IMR-90 (cell line): ENCODE results near the gene SNX15. TPM values are rescaled to one million over a fixed set of nuclear protein-coding genes. Genes with fewer than 3 reads are reported as not detected.

Experiments used
- ATAC-seq: fragments of 200-7000 bp; cut with Tn5 transposase; 2 replicates; pipeline ENCODE4 v1.9.1; 2020; ENCODE audit warnings: low read depth, mild to moderate bottlenecking, moderate library complexity
- BruUV-seq: library from RNA; stranded (reverse); fragments of 400-500 nt; replicated peaks from 2 replicates; lab custom pipeline; 2021; lab: Mats Ljungman, UMichigan
- CTCF ChIA-PET: fragments of 300-600 bp; formaldehyde crosslinking; extraction: SDS; loops from one replicate; lab custom pipeline; 2021; ENCODE audit warnings: antibody characterized with exemption; lab: Yijun Ruan, JAX
- POLR2A ChIA-PET: fragments of 300-600 bp; sonication (Branson Sonifier 250); formaldehyde crosslinking; loops from one replicate; lab custom pipeline; 2022; ENCODE audit warnings: antibody characterized with exemption; ENCODE audit not compliant: unreplicated experiment; lab: Charles Lee
- DNase-seq: peaks from one replicate; pipeline ENCODE4 v3.0.0; 2013
- H2AFZ ChIP-seq: replicated peaks from 2 replicates; pipeline ENCODE3; 2013; ENCODE audit warnings: low read length, mild to moderate bottlenecking; ENCODE audit not compliant: poor library complexity
- H2AK5ac ChIP-seq: 2 replicates; pipeline ENCODE4 v1.6.1; 2013; ENCODE audit warnings: low read depth, low read length, inconsistent platforms
- H2AK9ac ChIP-seq: replicated peaks from 2 replicates; pipeline ENCODE3; 2013; ENCODE audit warnings: mild to moderate bottlenecking, low read depth, low read length, moderate library complexity; ENCODE audit not compliant: poor library complexity
- H2BK120ac ChIP-seq: 2 replicates; pipeline ENCODE4 v1.6.1; 2013; ENCODE audit warnings: low read depth, low read length, inconsistent platforms
- H2BK15ac ChIP-seq: 3 replicates; pipeline ENCODE4 v1.6.1; 2013; ENCODE audit warnings: low read depth, low read length, inconsistent platforms
- H2BK20ac ChIP-seq: 2 replicates; pipeline ENCODE4 v1.6.1; 2013; ENCODE audit warnings: low read depth, mild to moderate bottlenecking, inconsistent platforms, low read length, moderate library complexity
- H2BK5ac ChIP-seq: 2 replicates; pipeline ENCODE4 v1.6.1; 2013; ENCODE audit warnings: mild to moderate bottlenecking, low read depth, low read length, inconsistent platforms; ENCODE audit not compliant: poor library complexity, severe bottlenecking
- H3K14ac ChIP-seq: replicated peaks from 2 replicates; pipeline ENCODE4 v1.6.1; 2013; ENCODE audit warnings: low read depth, low read length, inconsistent platforms
- H3K18ac ChIP-seq: 2 replicates; pipeline ENCODE4 v1.6.1; 2013; ENCODE audit warnings: low read depth, low read length, control low read depth
- H3K23ac ChIP-seq: 2 replicates; pipeline ENCODE4 v1.6.1; 2013; ENCODE audit warnings: low read depth, low read length, inconsistent platforms
- H3K27ac ChIP-seq: 2 replicates; pipeline ENCODE4 v1.5.1; 2013; ENCODE audit warnings: mild to moderate bottlenecking, control low read depth, low read length; ENCODE audit not compliant: insufficient read depth
- H3K27me3 ChIP-seq: 2 replicates; pipeline ENCODE4 v1.6.1; 2013; ENCODE audit warnings: low read length; ENCODE audit not compliant: control insufficient read depth, insufficient read depth
- H3K36me3 ChIP-seq: 2 replicates; pipeline ENCODE4 v1.6.1; 2013; ENCODE audit warnings: low read length, mixed read lengths; ENCODE audit not compliant: control insufficient read depth, insufficient read depth
- H3K4ac ChIP-seq: 2 replicates; pipeline ENCODE4 v1.6.1; 2013; ENCODE audit warnings: low read depth, low read length, inconsistent platforms
- H3K4me1 ChIP-seq: 2 replicates; pipeline ENCODE4 v1.6.1; 2013; ENCODE audit warnings: low read length, mixed read lengths; ENCODE audit not compliant: control insufficient read depth, insufficient read depth
- H3K4me2 ChIP-seq: 2 replicates; pipeline ENCODE4 v1.6.1; 2013; ENCODE audit warnings: low read depth, mild to moderate bottlenecking, control low read depth, low read length, moderate library complexity
- H3K4me3 ChIP-seq: 2 replicates; pipeline ENCODE4 v1.5.1; 2013; ENCODE audit warnings: low read depth, mild to moderate bottlenecking, control low read depth, low read length, moderate library complexity; ENCODE audit not compliant: insufficient read depth
- H3K56ac ChIP-seq: 2 replicates; pipeline ENCODE4 v1.6.1; 2013; ENCODE audit warnings: low read length, inconsistent platforms; ENCODE audit not compliant: insufficient read depth; ENCODE audit errors: extremely low read depth
- H3K79me1 ChIP-seq, 2 experiments: 2 replicates each; pipeline ENCODE4 v1.6.1; 2013; ENCODE audit warnings: low read length in 2 of 2, inconsistent platforms in 1 of 2, low read depth in 1 of 2
- H3K9ac ChIP-seq: 2 replicates; pipeline ENCODE4 v1.6.1; 2013; ENCODE audit warnings: low read depth, low read length, control low read depth
- H3K9me1 ChIP-seq: 2 replicates; pipeline ENCODE4 v1.6.1; 2013; ENCODE audit warnings: low read length, inconsistent platforms; ENCODE audit not compliant: insufficient read depth
- H3K9me3 ChIP-seq: 2 replicates; pipeline ENCODE4 v1.6.1; 2013; ENCODE audit warnings: low read length; ENCODE audit not compliant: control insufficient read depth, insufficient read depth
- H4K20me1 ChIP-seq: 2 replicates; pipeline ENCODE4 v1.6.1; 2013; ENCODE audit warnings: low read length, inconsistent platforms; ENCODE audit not compliant: insufficient read depth
- H4K5ac ChIP-seq: 2 replicates; pipeline ENCODE4 v1.6.1; 2013; ENCODE audit warnings: mild to moderate bottlenecking, low read depth, low read length, control low read depth
- H4K8ac ChIP-seq, 2 experiments: 2 replicates each; pipeline ENCODE4 v1.6.1; 2013; ENCODE audit warnings: low read depth in 2 of 2, low read length in 2 of 2, control low read depth in 1 of 2, inconsistent platforms in 1 of 2
- H4K91ac ChIP-seq: 2 replicates; pipeline ENCODE4 v1.6.1; 2013; ENCODE audit warnings: low read depth, low read length, inconsistent platforms; ENCODE audit not compliant: insufficient read depth
- BHLHE40 ChIP-seq: fragments of 150-350 bp; IDR thresholded peaks from 2 replicates; pipeline ENCODE4 v1.6.1; 2016; ENCODE audit warnings: mild to moderate bottlenecking, low read depth, low read length
- CEBPB ChIP-seq: IDR thresholded peaks from 2 replicates; pipeline ENCODE4 v1.6.1; 2012; ENCODE audit warnings: low read depth, low read length, improper control_type of control experiment
- CHD1 ChIP-seq: IDR thresholded peaks from 2 replicates; pipeline ENCODE4 v1.6.1; 2012; ENCODE audit warnings: low read depth, low read length, improper control_type of control experiment
- FOS ChIP-seq: fragments of 150-350 bp; IDR thresholded peaks from 2 replicates; pipeline ENCODE4 v1.6.1; 2016; ENCODE audit warnings: low read depth, low read length
- MAFK ChIP-seq: IDR thresholded peaks from 2 replicates; pipeline ENCODE4 v1.6.1; 2012; ENCODE audit warnings: low read depth, low read length, improper control_type of control experiment
- MAZ ChIP-seq: IDR thresholded peaks from 2 replicates; pipeline ENCODE4 v1.6.1; 2012; ENCODE audit warnings: low read depth, mild to moderate bottlenecking, low read length, improper control_type of control experiment, moderate library complexity, borderline replicate concordance
- MXI1 ChIP-seq: IDR thresholded peaks from 2 replicates; pipeline ENCODE4 v1.6.1; 2012; ENCODE audit warnings: low read depth, mild to moderate bottlenecking, low read length, moderate library complexity, borderline replicate concordance
- NFE2L2 ChIP-seq: fragments of 150-350 bp; IDR thresholded peaks from 2 replicates; pipeline ENCODE4 v1.6.1; 2016; ENCODE audit warnings: low read depth, mild to moderate bottlenecking, low read length
- POLR2A ChIP-seq: IDR thresholded peaks from 2 replicates; pipeline ENCODE4 v1.6.1; 2012; ENCODE audit warnings: mild to moderate bottlenecking, low read depth, low read length
- RAD21 ChIP-seq: IDR thresholded peaks from 2 replicates; pipeline ENCODE4 v1.6.1; 2012; ENCODE audit warnings: low read length, improper control_type of control experiment
- RCOR1 ChIP-seq: IDR thresholded peaks from 2 replicates; pipeline ENCODE4 v1.6.1; 2012; ENCODE audit warnings: mild to moderate bottlenecking, low read length, improper control_type of control experiment; ENCODE audit not compliant: insufficient replicate concordance
- RFX5 ChIP-seq: IDR thresholded peaks from 2 replicates; pipeline ENCODE4 v1.8.0; 2012; ENCODE audit warnings: low read depth, mild to moderate bottlenecking, low read length, moderate library complexity
- SMC3 ChIP-seq: fragments of 150-350 bp; IDR thresholded peaks from 2 replicates; pipeline ENCODE4 v1.6.1; 2016; ENCODE audit warnings: low read depth, mild to moderate bottlenecking, antibody characterized with exemption, low read length, moderate library complexity
- WGBS, 2 experiments: methylation state at CpG; one replicate each; pipeline versions ENCODE4 v1.1.5 to v1.1.7; 2013; ENCODE audit warnings: missing lambda C conversion rate in 2 of 2; ENCODE audit not compliant: insufficient read length in 1 of 2; ENCODE audit errors: extremely low coverage in 2 of 2; 5-methylcytosine and 5-hydroxymethylcytosine counted together
- dilution Hi-C: fragments of 300-500 bp; cut with HindIII; formaldehyde crosslinking; loops from one replicate; pipeline ENCODE4 v1.14.3; 2018; ENCODE audit warnings: low sequenced_read_pairs; ENCODE audit not compliant: unreplicated experiment
- in situ Hi-C: fragments of 300-500 bp; cut with MboI; formaldehyde crosslinking; loops from 3 replicates; pipeline ENCODE4 v1.14.3; 2019; ENCODE audit warnings: low sequenced_read_pairs, inconsistent platforms, mixed read lengths
- intact Hi-C: fragments of 100-400 bp; cut with micrococcal nuclease; formaldehyde crosslinking; loops from 2 replicates; pipeline ENCODE4 v1.10.0; 2022
- polyA plus RNA-seq, 3 experiments: library from polyadenylated mRNA; depleted of rRNA; stranded (reverse); fragments of >200 nt; gene quantifications; 2 replicates each; pipeline ENCODE4 v1.2.3, GENCODE V29; 2012; ENCODE audit warnings: low replicate concordance in 1 of 3
- total RNA-seq: library from RNA; depleted of rRNA; stranded (reverse); fragments of >200 nt; gene quantifications from 2 replicates; pipeline ENCODE4 v1.2.3, GENCODE V29; 2012
- TF ChIP-seq, protein P1 (sequence below): conservative IDR thresholded peaks from 2 replicates; pipeline ENCODE4 v1.5.1; 2012; ENCODE audit warnings: mild to moderate bottlenecking, low read depth, low read length, improper control_type of control experiment
- TF ChIP-seq, protein P2 (sequence below): fragments of 150-350 bp; IDR thresholded peaks from 2 replicates; pipeline ENCODE4 v1.6.1; 2017; ENCODE audit warnings: mild to moderate bottlenecking, antibody characterized with exemption, low read length, low read depth

The SNX15 gene
- total and polyA plus RNA-seq, 2 of the 4 experiments (the other 2 are of a cell fraction), result 9.0 to 16.3 TPM

DNA sequence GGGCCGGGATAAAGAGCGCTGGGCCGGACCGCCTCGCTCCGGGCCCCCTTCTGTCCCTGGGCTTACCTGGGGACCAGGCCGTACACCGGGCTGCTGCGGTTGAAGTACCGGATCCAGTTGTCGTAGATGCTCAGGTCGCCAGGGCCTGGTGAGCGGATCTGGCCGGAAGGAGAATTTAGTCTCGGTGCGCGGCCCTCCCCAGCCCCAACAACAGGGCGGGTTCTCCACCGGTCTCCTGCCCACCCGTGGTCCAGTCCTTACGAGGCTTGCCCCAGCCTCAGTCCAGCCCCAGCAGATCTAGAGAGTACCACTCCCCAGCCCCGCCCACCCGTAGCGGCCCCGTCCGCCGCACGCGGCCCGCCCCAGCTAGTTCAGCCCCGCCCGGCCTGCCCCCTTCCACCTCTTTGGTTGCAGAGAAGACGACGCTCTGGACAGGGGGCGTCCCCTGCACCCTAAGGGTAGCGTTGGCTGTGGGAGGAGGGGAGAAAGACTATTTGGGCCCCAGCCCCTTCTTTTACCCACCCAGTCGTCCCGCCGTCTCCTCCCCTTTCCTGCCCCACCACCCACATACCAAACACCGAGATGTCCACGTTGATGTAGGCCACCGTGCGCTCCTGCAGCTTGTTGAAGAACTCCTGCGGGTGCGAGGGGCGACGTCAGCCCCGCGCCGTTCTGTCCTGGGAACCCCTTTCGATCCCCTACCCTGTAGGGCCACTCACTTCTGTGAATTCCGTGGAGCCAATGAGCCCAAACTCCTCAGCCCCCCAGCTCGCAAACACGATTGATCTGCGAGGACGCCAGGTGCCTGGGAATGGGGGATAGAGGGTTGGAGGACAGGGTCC, 20.6 kb downstream of the SNX15 start:
- H4K8ac ChIP-seq, result peak overlapping the region; percentile 49 to 78; a peak in 2 of 4 replicates
- 0 out of 2 replicates have a peak overlapping the region, but pooled peaks have one; percentile 16 for H3K9ac ChIP-seq
- H3K4me1 ChIP-seq, result no peaks in the 10 kb centered on the region
- in situ Hi-C loops (no loop called here), intact Hi-C loops (no loop called here), dilution Hi-C loops (no loop called here)
- H3K9me3 ChIP-seq, result no peaks in the 10 kb centered on the region
- H2BK5ac ChIP-seq, result no peak overlapping the region
- H2BK15ac ChIP-seq, result no peak overlapping the region
- no peak overlapping the region for H3K27ac ChIP-seq
- DNase-seq, result no peak
- H3K23ac ChIP-seq, result no peak overlapping the region; the same call in 1 of the 2 replicates
- peak overlapping the region; percentile 82 for H2AFZ ChIP-seq
- peaks cover 13% of the 10 kb centered on the region; the same call in 1 of the 2 replicates for H3K9me1 ChIP-seq
- H3K4me2 ChIP-seq, result no peak overlapping the region; the same call in 1 of the 2 replicates
- peak; percentile 44; the same call in 1 of the 2 replicates for ATAC-seq
- peaks cover 8 to 25% of the 10 kb centered on the region in 2 experiments; a peak in 3 of 4 replicates for H3K79me1 ChIP-seq
- no peak overlapping the region for H3K14ac ChIP-seq
- WGBS, 2 experiments, result 33% methylated on average over 9 of the region's 56 CpGs; no CpG with 5 or more reads in 1 of the 2 experiments
- H3K56ac ChIP-seq, result no peak overlapping the region
- CTCF ChIA-PET, result no interaction called here
- no peak overlapping the region for H3K18ac ChIP-seq
- no peak overlapping the region for H2BK20ac ChIP-seq
- no peak overlapping the region for H2BK120ac ChIP-seq
- no peaks in the 10 kb centered on the region; the same call in 1 of the 2 replicates for H4K20me1 ChIP-seq
- H3K36me3 ChIP-seq, result peaks cover 13% of the 10 kb centered on the region
- H4K91ac ChIP-seq, result no peak overlapping the region
- no peak overlapping the region for H3K4ac ChIP-seq
- peak overlapping the region; percentile 65 for H2AK9ac ChIP-seq
- no peak overlapping the region; the same call in 1 of the 2 replicates for H4K5ac ChIP-seq
- no TSS peak for BruUV-seq
- peak overlapping the region; percentile 16; the same call in 1 of the 2 replicates for H2AK5ac ChIP-seq
- peak overlapping the region; percentile 22 for H3K4me3 ChIP-seq
- POLR2A ChIA-PET, result no interaction called here
- peaks cover 2% of the 10 kb centered on the region; the same call in 1 of the 2 replicates for H3K27me3 ChIP-seq
- no peak for TF ChIP-seq MAZ
- no peak for TF ChIP-seq FOS
- TF ChIP-seq CEBPB, result no peak
- TF ChIP-seq MAFK, result no peak
- no peak for TF ChIP-seq RCOR1
- TF ChIP-seq RFX5, result no peak
- no peak for TF ChIP-seq NFE2L2
- TF ChIP-seq POLR2A, result no peak
- TF ChIP-seq, protein P1, sequence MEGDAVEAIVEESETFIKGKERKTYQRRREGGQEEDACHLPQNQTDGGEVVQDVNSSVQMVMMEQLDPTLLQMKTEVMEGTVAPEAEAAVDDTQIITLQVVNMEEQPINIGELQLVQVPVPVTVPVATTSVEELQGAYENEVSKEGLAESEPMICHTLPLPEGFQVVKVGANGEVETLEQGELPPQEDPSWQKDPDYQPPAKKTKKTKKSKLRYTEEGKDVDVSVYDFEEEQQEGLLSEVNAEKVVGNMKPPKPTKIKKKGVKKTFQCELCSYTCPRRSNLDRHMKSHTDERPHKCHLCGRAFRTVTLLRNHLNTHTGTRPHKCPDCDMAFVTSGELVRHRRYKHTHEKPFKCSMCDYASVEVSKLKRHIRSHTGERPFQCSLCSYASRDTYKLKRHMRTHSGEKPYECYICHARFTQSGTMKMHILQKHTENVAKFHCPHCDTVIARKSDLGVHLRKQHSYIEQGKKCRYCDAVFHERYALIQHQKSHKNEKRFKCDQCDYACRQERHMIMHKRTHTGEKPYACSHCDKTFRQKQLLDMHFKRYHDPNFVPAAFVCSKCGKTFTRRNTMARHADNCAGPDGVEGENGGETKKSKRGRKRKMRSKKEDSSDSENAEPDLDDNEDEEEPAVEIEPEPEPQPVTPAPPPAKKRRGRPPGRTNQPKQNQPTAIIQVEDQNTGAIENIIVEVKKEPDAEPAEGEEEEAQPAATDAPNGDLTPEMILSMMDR, result no peak
- TF ChIP-seq SMC3, result no peak
- TF ChIP-seq BHLHE40, result no peak
- TF ChIP-seq MXI1, result no peak
- TF ChIP-seq, protein P2, sequence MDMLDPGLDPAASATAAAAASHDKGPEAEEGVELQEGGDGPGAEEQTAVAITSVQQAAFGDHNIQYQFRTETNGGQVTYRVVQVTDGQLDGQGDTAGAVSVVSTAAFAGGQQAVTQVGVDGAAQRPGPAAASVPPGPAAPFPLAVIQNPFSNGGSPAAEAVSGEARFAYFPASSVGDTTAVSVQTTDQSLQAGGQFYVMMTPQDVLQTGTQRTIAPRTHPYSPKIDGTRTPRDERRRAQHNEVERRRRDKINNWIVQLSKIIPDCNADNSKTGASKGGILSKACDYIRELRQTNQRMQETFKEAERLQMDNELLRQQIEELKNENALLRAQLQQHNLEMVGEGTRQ, result no peak
- no peak for TF ChIP-seq RAD21
- TF ChIP-seq CHD1, result no peak
